SK-N-SH (cell line): ENCODE results near the gene HRH1.

Experiments
- FOXM1 ChIP-seq: IDR thresholded peaks from 2 replicates; pipeline ENCODE4 v1.4.0; 2012; ENCODE audit warnings: low read depth, mild to moderate bottlenecking
- JUND ChIP-seq: IDR thresholded peaks from 2 replicates; pipeline ENCODE4 v1.4.0; 2012
- TAF1 ChIP-seq: IDR thresholded peaks from 2 replicates; pipeline ENCODE4 v1.6.1; 2012; ENCODE audit warnings: low read depth, mild to moderate bottlenecking, low read length, moderate library complexity, borderline replicate concordance
- TF ChIP-seq, protein P1 (sequence below): fragments of 200-600 bp; sonication (generic); IDR thresholded peaks from 2 replicates; pipeline ENCODE4 v1.6.1; 2017; ENCODE audit warnings: antibody characterized with exemption, mild to moderate bottlenecking, moderate library complexity
- TF ChIP-seq, protein P2 (sequence below): IDR thresholded peaks from 2 replicates; pipeline ENCODE4 v1.4.0; 2012; ENCODE audit warnings: low read depth

DNA sequence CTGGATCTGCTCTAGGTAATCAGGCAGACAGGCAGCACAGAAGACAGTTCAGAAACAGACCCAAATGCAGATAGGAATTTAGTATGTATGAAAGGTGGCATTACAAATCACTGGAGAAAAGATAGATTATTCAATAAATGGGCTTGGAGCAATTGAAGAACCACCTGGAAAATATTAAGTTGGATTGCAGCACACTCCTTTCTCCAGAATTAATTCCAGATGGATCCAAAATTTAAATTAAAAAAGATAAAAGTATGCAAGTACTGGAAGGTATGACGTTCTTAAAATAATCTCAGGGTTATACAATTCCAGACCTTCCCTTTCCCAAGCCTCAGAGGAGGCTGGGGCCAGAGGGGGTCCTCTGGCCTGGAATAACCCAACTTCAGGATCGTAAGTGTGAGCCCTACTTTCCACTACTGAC lies 32.5 kb downstream of the HRH1 start:
- TF ChIP-seq JUND: no peak; the same call in 1 of the 2 replicates
- TF ChIP-seq, protein P1, sequence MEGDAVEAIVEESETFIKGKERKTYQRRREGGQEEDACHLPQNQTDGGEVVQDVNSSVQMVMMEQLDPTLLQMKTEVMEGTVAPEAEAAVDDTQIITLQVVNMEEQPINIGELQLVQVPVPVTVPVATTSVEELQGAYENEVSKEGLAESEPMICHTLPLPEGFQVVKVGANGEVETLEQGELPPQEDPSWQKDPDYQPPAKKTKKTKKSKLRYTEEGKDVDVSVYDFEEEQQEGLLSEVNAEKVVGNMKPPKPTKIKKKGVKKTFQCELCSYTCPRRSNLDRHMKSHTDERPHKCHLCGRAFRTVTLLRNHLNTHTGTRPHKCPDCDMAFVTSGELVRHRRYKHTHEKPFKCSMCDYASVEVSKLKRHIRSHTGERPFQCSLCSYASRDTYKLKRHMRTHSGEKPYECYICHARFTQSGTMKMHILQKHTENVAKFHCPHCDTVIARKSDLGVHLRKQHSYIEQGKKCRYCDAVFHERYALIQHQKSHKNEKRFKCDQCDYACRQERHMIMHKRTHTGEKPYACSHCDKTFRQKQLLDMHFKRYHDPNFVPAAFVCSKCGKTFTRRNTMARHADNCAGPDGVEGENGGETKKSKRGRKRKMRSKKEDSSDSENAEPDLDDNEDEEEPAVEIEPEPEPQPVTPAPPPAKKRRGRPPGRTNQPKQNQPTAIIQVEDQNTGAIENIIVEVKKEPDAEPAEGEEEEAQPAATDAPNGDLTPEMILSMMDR: no peak
- TF ChIP-seq TAF1: no peak
- TF ChIP-seq, protein P2, sequence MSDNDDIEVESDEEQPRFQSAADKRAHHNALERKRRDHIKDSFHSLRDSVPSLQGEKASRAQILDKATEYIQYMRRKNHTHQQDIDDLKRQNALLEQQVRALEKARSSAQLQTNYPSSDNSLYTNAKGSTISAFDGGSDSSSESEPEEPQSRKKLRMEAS: no peak
- TF ChIP-seq FOXM1: no peak
